GM23338 (cell line): Measurements from ENCODE around the gene KIF18B. TPM values are rescaled to one million over a fixed set of nuclear protein-coding genes. Genes with fewer than 3 reads are reported as not detected.

Experiments
- ATAC-seq: fragments of 200-7000 bp; cut with Tn5 transposase; 3 replicates; pipeline ENCODE4 v1.9.1; 2020
- DNase-seq: peaks from one replicate; pipeline ENCODE4 v3.0.0-alpha.2; 2015; ENCODE audit warnings: low spot score
- H2AFZ ChIP-seq: fragments of 200-600 bp; sonication (generic); 2 replicates; pipeline ENCODE4 v1.8.0; 2016; ENCODE audit warnings: antibody characterized with exemption, mild to moderate bottlenecking, moderate library complexity
- H3F3A ChIP-seq: fragments of 200-600 bp; sonication (generic); replicated peaks from 2 replicates; pipeline ENCODE4 v1.8.0; 2017; ENCODE audit warnings: antibody characterized with exemption, mixed run types, low read depth
- H3K27ac ChIP-seq: fragments of 200-600 bp; sonication (generic); 2 replicates; pipeline ENCODE4 v1.6.1; 2016; ENCODE audit warnings: low read depth
- H3K27me3 ChIP-seq: fragments of 200-600 bp; sonication (generic); 2 replicates; pipeline ENCODE4 v1.8.0; 2016; ENCODE audit warnings: mild to moderate bottlenecking, mixed run types, moderate library complexity; ENCODE audit not compliant: insufficient read depth
- H3K36me3 ChIP-seq: fragments of 200-600 bp; sonication (generic); 2 replicates; pipeline ENCODE4 v1.8.0; 2016; ENCODE audit warnings: mild to moderate bottlenecking; ENCODE audit not compliant: insufficient read depth
- H3K4me1 ChIP-seq: fragments of 200-600 bp; sonication (generic); 2 replicates; pipeline ENCODE4 v1.8.0; 2016; ENCODE audit warnings: mild to moderate bottlenecking, moderate library complexity; ENCODE audit not compliant: insufficient read depth
- H3K4me2 ChIP-seq: fragments of 200-600 bp; sonication (generic); 2 replicates; pipeline ENCODE4 v1.7.1; 2017; ENCODE audit warnings: mixed run types
- H3K4me3 ChIP-seq: fragments of 200-600 bp; sonication (generic); 2 replicates; pipeline ENCODE4 v1.6.1; 2016; ENCODE audit warnings: mixed run types
- H3K79me2 ChIP-seq: fragments of 200-600 bp; sonication (generic); replicated peaks from 2 replicates; pipeline ENCODE4 v1.8.0; 2017; ENCODE audit warnings: mild to moderate bottlenecking; ENCODE audit not compliant: insufficient read depth
- H3K9me2 ChIP-seq: fragments of 200-600 bp; sonication (generic); 2 replicates; pipeline ENCODE4 v1.8.0; 2017; ENCODE audit not compliant: insufficient read depth
- H4K20me1 ChIP-seq: fragments of 200-600 bp; sonication (generic); replicated peaks from 2 replicates; pipeline ENCODE4 v1.8.0; 2017; ENCODE audit warnings: mild to moderate bottlenecking; ENCODE audit not compliant: insufficient read depth
- H3K27ac Mint-ChIP-seq: 2 replicates; pipeline ENCODE4 v1.8.0; 2020; ENCODE audit warnings: inconsistent platforms, mild to moderate bottlenecking, moderate library complexity, mixed read lengths
- H3K27me3 Mint-ChIP-seq: 3 replicates; pipeline ENCODE4 v1.8.0; 2022; ENCODE audit warnings: low read depth, mild to moderate bottlenecking, moderate library complexity, mixed read lengths, inconsistent platforms; ENCODE audit not compliant: insufficient read depth, poor library complexity
- H3K36me3 Mint-ChIP-seq: 3 replicates; pipeline ENCODE4 v1.8.0; 2021; ENCODE audit warnings: low read depth, mild to moderate bottlenecking, inconsistent platforms, moderate library complexity, mixed read lengths
- H3K4me1 Mint-ChIP-seq: 3 replicates; pipeline ENCODE4 v1.8.0; 2020; ENCODE audit warnings: mild to moderate bottlenecking, inconsistent platforms, mixed read lengths
- H3K4me3 Mint-ChIP-seq: 3 replicates; pipeline ENCODE4 v1.8.0; 2021; ENCODE audit warnings: moderate library complexity, mild to moderate bottlenecking, inconsistent platforms, mixed read lengths
- H3K9me3 Mint-ChIP-seq: 3 replicates; pipeline ENCODE4 v1.8.0; 2020; ENCODE audit warnings: moderate library complexity, mild to moderate bottlenecking, inconsistent platforms, mixed read lengths
- CREB1 ChIP-seq: fragments of 250-450 bp; sonication (Bioruptor Pico); IDR thresholded peaks from 2 replicates; pipeline ENCODE4 v1.5.0; 2020; ENCODE audit warnings: low read depth, mild to moderate bottlenecking, moderate library complexity
- EZH2 ChIP-seq: fragments of 200-600 bp; sonication (generic); IDR thresholded peaks from one replicate; pipeline ENCODE4 v1.8.0; 2017; ENCODE audit warnings: antibody characterized with exemption, mild to moderate bottlenecking, low read depth; ENCODE audit not compliant: unreplicated experiment
- JUNB ChIP-seq: IDR thresholded peaks from one replicate; pipeline ENCODE4 v1.6.1; 2016; ENCODE audit warnings: antibody characterized with exemption; ENCODE audit not compliant: unreplicated experiment
- POLR2AphosphoS5 ChIP-seq: IDR thresholded peaks from 2 replicates; pipeline ENCODE4 v1.6.1; 2016; ENCODE audit warnings: antibody characterized with exemption, low read depth
- STAT1 ChIP-seq: IDR thresholded peaks from one replicate; pipeline ENCODE4 v1.6.1; 2016; ENCODE audit warnings: antibody characterized with exemption; ENCODE audit not compliant: unreplicated experiment
- ZNF114 ChIP-seq: fragments of 250-450 bp; sonication (Bioruptor Pico); IDR thresholded peaks from 2 replicates; pipeline ENCODE4 v1.5.0; 2020; ENCODE audit warnings: mild to moderate bottlenecking, moderate library complexity
- polyA plus RNA-seq: library from polyadenylated mRNA; unstranded; fragments of >200 nt; fragmentation: Nextera tagmentation; extraction: Ambion mirVana; gene quantifications from 2 replicates; pipeline ENCODE4 v1.2.1, GENCODE V29; 2016
- total RNA-seq: library from RNA; depleted of rRNA; stranded (reverse); fragments of >200 nt; shearing (Covaris generic); gene quantifications from 2 replicates; pipeline ENCODE4 v1.2.3, GENCODE V29; 2014
- TF ChIP-seq, protein P1 (sequence below): fragments of 250-450 bp; sonication (Bioruptor Pico); IDR thresholded peaks from 2 replicates; pipeline ENCODE4 v1.5.0; 2020; ENCODE audit warnings: mild to moderate bottlenecking, moderate library complexity
- TF ChIP-seq, protein P2 (sequence below): IDR thresholded peaks from 2 replicates; pipeline ENCODE4 v1.6.1; 2016; ENCODE audit warnings: antibody characterized with exemption

Gene KIF18B
- total and polyA plus RNA-seq, 2 experiments from 2014 or later: 14.1 to 28.4 TPM

DNA sequence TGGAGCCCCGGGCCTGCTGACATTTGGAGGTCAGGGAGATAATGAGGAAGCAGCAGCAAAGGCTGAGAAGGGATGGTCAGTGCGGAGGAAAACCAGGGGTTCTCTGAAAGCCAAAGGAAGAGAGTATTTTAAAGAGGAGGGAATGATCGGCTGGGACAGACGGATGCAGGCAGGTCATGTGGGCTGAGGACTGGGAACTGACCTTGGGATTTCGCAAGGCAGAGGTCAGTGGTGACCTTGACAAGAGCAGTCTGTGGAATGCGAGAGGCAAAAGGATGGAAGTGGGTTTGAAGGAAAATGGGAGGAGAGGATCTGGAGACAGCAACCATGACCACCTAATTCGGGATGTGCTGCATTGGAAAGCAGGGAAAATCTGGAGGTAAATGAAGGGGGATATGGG lies 58.6 kb downstream of the KIF18B start:
- Histone ChIP-seq H3F3A (peaks cover 18% of the 10 kb centered on the region), H3K79me2 (peaks cover 67% of the 10 kb centered on the region), H3K36me3 (peaks cover 21% of the 10 kb centered on the region), H3K9me2 (no peaks in the 10 kb centered on the region), H2AFZ (no peak overlapping the region), H3K4me1 (no peaks in the 10 kb centered on the region), H3K27me3 (no peaks in the 10 kb centered on the region), H4K20me1 (peaks cover 57% of the 10 kb centered on the region), H3K27ac (no peak overlapping the region), H3K4me3 (no peak overlapping the region), H3K4me2 (no peak overlapping the region)
- peaks cover 34% of the 10 kb centered on the region; the same call in 2 of the 3 replicates for H3K36me3 Mint-ChIP-seq
- DNase-seq (no peak), ATAC-seq (no peak)
- no peaks in the 10 kb centered on the region for H3K4me1 Mint-ChIP-seq
- no peak overlapping the region for H3K4me3 Mint-ChIP-seq
- no peak for TF ChIP-seq POLR2AphosphoS5
- no peak for TF ChIP-seq EZH2
- TF ChIP-seq STAT1: no peak
- TF ChIP-seq, protein P1, sequence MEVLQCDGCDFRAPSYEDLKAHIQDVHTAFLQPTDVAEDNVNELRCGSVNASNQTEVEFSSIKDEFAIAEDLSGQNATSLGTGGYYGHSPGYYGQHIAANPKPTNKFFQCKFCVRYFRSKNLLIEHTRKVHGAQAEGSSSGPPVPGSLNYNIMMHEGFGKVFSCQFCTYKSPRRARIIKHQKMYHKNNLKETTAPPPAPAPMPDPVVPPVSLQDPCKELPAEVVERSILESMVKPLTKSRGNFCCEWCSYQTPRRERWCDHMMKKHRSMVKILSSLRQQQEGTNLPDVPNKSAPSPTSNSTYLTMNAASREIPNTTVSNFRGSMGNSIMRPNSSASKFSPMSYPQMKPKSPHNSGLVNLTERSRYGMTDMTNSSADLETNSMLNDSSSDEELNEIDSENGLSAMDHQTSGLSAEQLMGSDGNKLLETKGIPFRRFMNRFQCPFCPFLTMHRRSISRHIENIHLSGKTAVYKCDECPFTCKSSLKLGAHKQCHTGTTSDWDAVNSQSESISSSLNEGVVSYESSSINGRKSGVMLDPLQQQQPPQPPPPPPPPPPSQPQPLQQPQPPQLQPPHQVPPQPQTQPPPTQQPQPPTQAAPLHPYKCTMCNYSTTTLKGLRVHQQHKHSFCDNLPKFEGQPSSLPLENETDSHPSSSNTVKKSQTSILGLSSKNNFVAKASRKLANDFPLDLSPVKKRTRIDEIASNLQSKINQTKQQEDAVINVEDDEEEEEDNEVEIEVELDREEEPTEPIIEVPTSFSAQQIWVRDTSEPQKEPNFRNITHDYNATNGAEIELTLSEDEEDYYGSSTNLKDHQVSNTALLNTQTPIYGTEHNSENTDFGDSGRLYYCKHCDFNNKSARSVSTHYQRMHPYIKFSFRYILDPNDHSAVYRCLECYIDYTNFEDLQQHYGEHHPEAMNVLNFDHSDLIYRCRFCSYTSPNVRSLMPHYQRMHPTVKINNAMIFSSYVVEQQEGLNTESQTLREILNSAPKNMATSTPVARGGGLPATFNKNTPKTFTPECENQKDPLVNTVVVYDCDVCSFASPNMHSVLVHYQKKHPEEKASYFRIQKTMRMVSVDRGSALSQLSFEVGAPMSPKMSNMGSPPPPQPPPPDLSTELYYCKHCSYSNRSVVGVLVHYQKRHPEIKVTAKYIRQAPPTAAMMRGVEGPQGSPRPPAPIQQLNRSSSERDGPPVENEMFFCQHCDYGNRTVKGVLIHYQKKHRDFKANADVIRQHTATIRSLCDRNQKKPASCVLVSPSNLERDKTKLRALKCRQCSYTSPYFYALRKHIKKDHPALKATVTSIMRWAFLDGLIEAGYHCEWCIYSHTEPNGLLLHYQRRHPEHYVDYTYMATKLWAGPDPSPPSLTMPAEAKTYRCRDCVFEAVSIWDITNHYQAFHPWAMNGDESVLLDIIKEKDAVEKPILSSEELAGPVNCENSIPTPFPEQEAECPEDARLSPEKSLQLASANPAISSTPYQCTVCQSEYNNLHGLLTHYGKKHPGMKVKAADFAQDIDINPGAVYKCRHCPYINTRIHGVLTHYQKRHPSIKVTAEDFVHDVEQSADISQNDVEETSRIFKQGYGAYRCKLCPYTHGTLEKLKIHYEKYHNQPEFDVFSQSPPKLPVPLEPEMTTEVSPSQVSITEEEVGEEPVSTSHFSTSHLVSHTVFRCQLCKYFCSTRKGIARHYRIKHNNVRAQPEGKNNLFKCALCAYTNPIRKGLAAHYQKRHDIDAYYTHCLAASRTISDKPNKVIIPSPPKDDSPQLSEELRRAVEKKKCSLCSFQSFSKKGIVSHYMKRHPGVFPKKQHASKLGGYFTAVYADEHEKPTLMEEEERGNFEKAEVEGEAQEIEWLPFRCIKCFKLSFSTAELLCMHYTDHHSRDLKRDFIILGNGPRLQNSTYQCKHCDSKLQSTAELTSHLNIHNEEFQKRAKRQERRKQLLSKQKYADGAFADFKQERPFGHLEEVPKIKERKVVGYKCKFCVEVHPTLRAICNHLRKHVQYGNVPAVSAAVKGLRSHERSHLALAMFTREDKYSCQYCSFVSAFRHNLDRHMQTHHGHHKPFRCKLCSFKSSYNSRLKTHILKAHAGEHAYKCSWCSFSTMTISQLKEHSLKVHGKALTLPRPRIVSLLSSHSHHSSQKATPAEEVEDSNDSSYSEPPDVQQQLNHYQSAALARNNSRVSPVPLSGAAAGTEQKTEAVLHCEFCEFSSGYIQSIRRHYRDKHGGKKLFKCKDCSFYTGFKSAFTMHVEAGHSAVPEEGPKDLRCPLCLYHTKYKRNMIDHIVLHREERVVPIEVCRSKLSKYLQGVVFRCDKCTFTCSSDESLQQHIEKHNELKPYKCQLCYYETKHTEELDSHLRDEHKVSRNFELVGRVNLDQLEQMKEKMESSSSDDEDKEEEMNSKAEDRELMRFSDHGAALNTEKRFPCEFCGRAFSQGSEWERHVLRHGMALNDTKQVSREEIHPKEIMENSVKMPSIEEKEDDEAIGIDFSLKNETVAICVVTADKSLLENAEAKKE: no peak
- no peak for TF ChIP-seq ZNF114 (CRISPR knock-in tag)
- TF ChIP-seq CREB1 (CRISPR knock-in tag): no peak
- TF ChIP-seq JUNB: no peak
- TF ChIP-seq, protein P2, sequence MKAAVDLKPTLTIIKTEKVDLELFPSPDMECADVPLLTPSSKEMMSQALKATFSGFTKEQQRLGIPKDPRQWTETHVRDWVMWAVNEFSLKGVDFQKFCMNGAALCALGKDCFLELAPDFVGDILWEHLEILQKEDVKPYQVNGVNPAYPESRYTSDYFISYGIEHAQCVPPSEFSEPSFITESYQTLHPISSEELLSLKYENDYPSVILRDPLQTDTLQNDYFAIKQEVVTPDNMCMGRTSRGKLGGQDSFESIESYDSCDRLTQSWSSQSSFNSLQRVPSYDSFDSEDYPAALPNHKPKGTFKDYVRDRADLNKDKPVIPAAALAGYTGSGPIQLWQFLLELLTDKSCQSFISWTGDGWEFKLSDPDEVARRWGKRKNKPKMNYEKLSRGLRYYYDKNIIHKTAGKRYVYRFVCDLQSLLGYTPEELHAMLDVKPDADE: no peak
- H3K9me3 Mint-ChIP-seq: no peaks in the 10 kb centered on the region
- no peak overlapping the region for H3K27ac Mint-ChIP-seq
- peaks cover 2% of the 10 kb centered on the region for H3K27me3 Mint-ChIP-seq
